OCI-LY7 (cell line): ENCODE results near the gene AKT3. TPM values are rescaled to one million over a fixed set of nuclear protein-coding genes. Genes with fewer than 3 reads are reported as not detected.

Experiments used
- BruUV-seq: library from RNA; stranded (reverse); fragments of 400-500 nt; replicated peaks from 2 replicates; lab custom pipeline; 2021; lab: Mats Ljungman, UMichigan
- CTCF ChIA-PET: fragments of 300-600 bp; sonication (Branson Sonifier 250); formaldehyde crosslinking; loops from one replicate; lab custom pipeline; 2022; ENCODE audit warnings: antibody characterized with exemption; ENCODE audit not compliant: unreplicated experiment; lab: Charles Lee
- POLR2A ChIA-PET: fragments of 300-600 bp; sonication (Branson Sonifier 250); formaldehyde crosslinking; loops from one replicate; lab custom pipeline; 2022; ENCODE audit warnings: antibody characterized with exemption; lab: Charles Lee
- DNase-seq: peaks from one replicate; pipeline ENCODE4 v3.0.0-alpha.2; 2015; ENCODE audit warnings: low spot score
- H2AFZ ChIP-seq: fragments of 200-600 bp; sonication (generic), shearing (Covaris generic); 2 replicates; pipeline ENCODE4 v1.6.1; 2014; ENCODE audit warnings: mild to moderate bottlenecking, antibody characterized with exemption, low read length, moderate library complexity
- H3K27ac ChIP-seq: fragments of 200-600 bp; sonication (generic); 2 replicates; pipeline ENCODE4 v1.5.1; 2014; ENCODE audit warnings: mixed run types, low read depth, mild to moderate bottlenecking, moderate library complexity, low read length, inconsistent platforms; ENCODE audit not compliant: poor library complexity, severe bottlenecking
- H3K36me3 ChIP-seq: fragments of 200-600 bp; sonication (generic); 2 replicates; pipeline ENCODE4 v1.6.1; 2014; ENCODE audit warnings: mild to moderate bottlenecking, antibody characterized with exemption, low read length, moderate library complexity, mixed read lengths; ENCODE audit not compliant: insufficient read depth
- H3K4me1 ChIP-seq: fragments of 200-600 bp; sonication (generic); 2 replicates; pipeline ENCODE4 v1.5.1; 2014; ENCODE audit warnings: mild to moderate bottlenecking, low read length; ENCODE audit not compliant: insufficient read depth, poor library complexity, severe bottlenecking
- H3K4me2 ChIP-seq: fragments of 200-600 bp; sonication (generic); 2 replicates; pipeline ENCODE4 v1.6.1; 2014; ENCODE audit warnings: mild to moderate bottlenecking, low read length
- H3K4me3 ChIP-seq: fragments of 200-600 bp; sonication (generic); 2 replicates; pipeline ENCODE4 v1.5.1; 2014; ENCODE audit warnings: mild to moderate bottlenecking, low read depth, low read length; ENCODE audit not compliant: poor library complexity, severe bottlenecking
- H3K79me2 ChIP-seq: fragments of 200-600 bp; sonication (generic); 2 replicates; pipeline ENCODE4 v1.6.1; 2016; ENCODE audit warnings: low read depth, mild to moderate bottlenecking, low read length, moderate library complexity, mixed read lengths; ENCODE audit not compliant: insufficient read depth
- H3K9me2 ChIP-seq: fragments of 200-600 bp; sonication (generic); 2 replicates; pipeline ENCODE4 v1.6.1; 2016; ENCODE audit warnings: mild to moderate bottlenecking, low read length, mixed read lengths; ENCODE audit not compliant: insufficient read depth
- H3K9me3 ChIP-seq: fragments of 200-600 bp; sonication (generic); 2 replicates; pipeline ENCODE4 v1.6.1; 2014; ENCODE audit warnings: mild to moderate bottlenecking, mixed run types, low read length, mixed read lengths
- H4K20me1 ChIP-seq: fragments of 200-600 bp; sonication (generic); 2 replicates; pipeline ENCODE4 v1.6.1; 2014; ENCODE audit warnings: mild to moderate bottlenecking, antibody characterized with exemption, low read length, moderate library complexity, mixed read lengths; ENCODE audit not compliant: insufficient read depth
- CTCF ChIP-seq: fragments of 200-600 bp; sonication (generic); conservative IDR thresholded peaks from 2 replicates; pipeline ENCODE4 v1.5.1; 2014; ENCODE audit warnings: mild to moderate bottlenecking, antibody characterized with exemption, low read length, moderate library complexity, mixed read lengths
- EZH2phosphoT487 ChIP-seq: fragments of 200-600 bp; sonication (generic); IDR thresholded peaks from 2 replicates; pipeline ENCODE4 v1.6.1; 2018; ENCODE audit warnings: low read depth, borderline replicate concordance, mild to moderate bottlenecking, mixed run types, antibody characterized with exemption, low read length, moderate library complexity, mixed read lengths
- intact Hi-C: fragments of 100-400 bp; cut with micrococcal nuclease; formaldehyde crosslinking; loops from one replicate; pipeline ENCODE4 v1.10.0; 2022; ENCODE audit not compliant: unreplicated experiment
- total RNA-seq, 2 experiments: library from RNA; depleted of rRNA in 1 of 2; stranded (reverse); fragments of >200 nt in 1 of 2; shearing (Covaris generic) in 1 of 2; gene quantifications; 2 replicates each; pipeline ENCODE4 v1.2.3, GENCODE V29; 2014 to 2022

Gene AKT3
- total RNA-seq, 2 experiments from 2014 or later: 0.29 TPM; not detected in 1

DNA sequence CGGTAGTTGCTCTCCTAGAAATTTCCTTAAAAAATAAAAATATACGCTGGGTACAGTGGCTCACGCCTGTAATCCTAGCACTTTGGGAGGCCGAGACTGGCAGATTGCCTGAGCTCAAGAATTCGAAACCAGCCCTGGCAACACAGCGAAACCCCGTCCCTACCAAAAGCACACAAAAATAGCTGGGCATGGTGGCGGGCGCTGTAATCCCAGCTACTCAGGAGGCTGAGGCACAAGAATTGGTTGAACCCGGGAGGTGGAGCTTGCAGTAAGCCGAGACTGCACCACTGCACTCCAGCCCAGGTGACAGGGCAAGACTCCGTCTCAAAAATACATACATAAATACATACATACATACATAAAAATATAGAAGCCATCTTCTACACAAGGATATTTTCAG is 262.8 kb downstream of the AKT3 start:
- Histone ChIP-seq H4K20me1 (no peaks in the 10 kb centered on the region), H3K36me3 (no peaks in the 10 kb centered on the region), H3K79me2 (no peaks in the 10 kb centered on the region), H3K9me3 (no peaks in the 10 kb centered on the region), H2AFZ (no peak overlapping the region), H3K4me1 (peaks cover 19% of the 10 kb centered on the region), H3K9me2 (no peaks in the 10 kb centered on the region), H3K27ac (no peak overlapping the region), H3K4me2 (no peak overlapping the region), H3K4me3 (no peak overlapping the region)
- no peak for DNase-seq
- BruUV-seq: no TSS peak
- intact Hi-C loops: no loop called here
- ChIA-PET CTCF (no interaction called here), POLR2A (interaction anchor here (1.2 kb wide), 1 partner anchor 12 kb away, joined by 6 read pairs; no protein-coding TSS in a partner anchor)
- TF ChIP-seq CTCF (no peak), EZH2phosphoT487 (no peak)

DNA sequence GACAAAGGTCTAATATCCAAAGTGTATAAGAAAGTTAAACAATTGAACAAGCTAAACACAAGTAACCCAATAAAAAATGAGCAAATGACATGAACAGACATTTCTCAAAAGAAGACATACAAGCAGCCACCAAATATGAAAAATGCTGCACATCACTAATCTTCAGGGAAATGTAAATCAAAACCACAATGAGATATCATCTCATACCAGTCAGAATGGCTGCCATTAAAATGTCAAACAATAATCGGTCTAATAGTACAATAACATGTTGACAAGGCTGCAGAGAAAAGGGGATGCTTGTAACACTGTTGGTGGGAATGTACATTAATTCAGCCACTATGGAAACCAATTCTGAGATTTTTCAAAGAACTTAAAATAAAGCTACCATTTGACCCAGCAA is 264.1 kb downstream of the AKT3 start:
- H4K20me1 ChIP-seq: no peaks in the 10 kb centered on the region
- POLR2A ChIA-PET: interaction anchor here (1.2 kb wide), 1 partner anchor 13 kb away, joined by 6 read pairs; no protein-coding TSS in a partner anchor
- intact Hi-C loops: no loop called here
- H3K27ac ChIP-seq: no peak overlapping the region
- TF ChIP-seq CTCF: no peak
- TF ChIP-seq EZH2phosphoT487: no peak
- no peak for DNase-seq
- no peak overlapping the region for H3K4me3 ChIP-seq
- peaks cover 19% of the 10 kb centered on the region for H3K4me1 ChIP-seq
- CTCF ChIA-PET: no interaction called here
- H3K36me3 ChIP-seq: no peaks in the 10 kb centered on the region
- no peaks in the 10 kb centered on the region for H3K9me2 ChIP-seq
- H2AFZ ChIP-seq: no peak overlapping the region
- no peaks in the 10 kb centered on the region for H3K79me2 ChIP-seq
- no TSS peak for BruUV-seq
- H3K4me2 ChIP-seq: no peak overlapping the region
- no peaks in the 10 kb centered on the region for H3K9me3 ChIP-seq

GRCh38 chr1:243582326-243582725 is 267.7 kb downstream of the AKT3 start:
- no peaks in the 10 kb centered on the region for H3K9me3 ChIP-seq
- H4K20me1 ChIP-seq: no peaks in the 10 kb centered on the region
- no peak overlapping the region for H3K27ac ChIP-seq
- no peaks in the 10 kb centered on the region for H3K4me1 ChIP-seq
- no peak for DNase-seq
- H3K36me3 ChIP-seq: no peaks in the 10 kb centered on the region
- ChIA-PET POLR2A (interaction anchor here (0.6 to 1.7 kb wide), 3 partner anchors 10 to 84 kb away, joined by 3 to 5 read pairs (median 4); no protein-coding TSS in a partner anchor), CTCF (no interaction called here)
- no peak overlapping the region for H3K4me2 ChIP-seq
- H3K79me2 ChIP-seq: no peaks in the 10 kb centered on the region
- TF ChIP-seq CTCF (no peak), EZH2phosphoT487 (no peak)
- BruUV-seq: no TSS peak
- no peaks in the 10 kb centered on the region for H3K9me2 ChIP-seq
- intact Hi-C loops: no loop called here
- no peak overlapping the region for H3K4me3 ChIP-seq
- H2AFZ ChIP-seq: no peak overlapping the region
